H1 (cell line): Measurements from ENCODE around the gene LILRB3.

Experiments used
- CBX5 ChIP-seq: fragments of 300-800, 300-1000 bp; sonication (generic); IDR thresholded peaks from 2 replicates; pipeline ENCODE4 v1.7.1; 2016; ENCODE audit warnings: antibody characterized with exemption, low read length, low read depth
- CHD2 ChIP-seq: IDR thresholded peaks from 2 replicates; pipeline ENCODE4 v1.6.1; 2012; ENCODE audit warnings: low read length, improper control_type of control experiment
- CREB1 ChIP-seq: IDR thresholded peaks from 2 replicates; pipeline ENCODE4 v1.6.1; 2012; ENCODE audit warnings: inconsistent platforms
- CTCF ChIP-seq, 3 experiments: IDR thresholded peaks; 1 replicate in 2 of 3; 2 replicates in 1 of 3; pipeline versions ENCODE4 v1.5.1 to v1.6.1; 2011; ENCODE audit warnings: low read length in 3 of 3, mild to moderate bottlenecking in 3 of 3, inconsistent platforms in 2 of 3, low read depth in 1 of 3, moderate library complexity in 1 of 3; ENCODE audit not compliant: insufficient read depth in 1 of 3; ENCODE audit errors: control extremely low read depth in 1 of 3
- EZH2 ChIP-seq: fragments of 200-600 bp; sonication (generic); IDR thresholded peaks from 2 replicates; pipeline ENCODE4 v1.7.1; 2012; ENCODE audit warnings: low read depth, mild to moderate bottlenecking, moderate library complexity, low read length, inconsistent platforms; ENCODE audit not compliant: severe bottlenecking
- GTF2F1 ChIP-seq: IDR thresholded peaks from 2 replicates; pipeline ENCODE4 v1.6.1; 2012; ENCODE audit warnings: low read depth, low read length, improper control_type of control experiment, borderline replicate concordance
- HDAC6 ChIP-seq: IDR thresholded peaks from one replicate; pipeline ENCODE4 v1.7.1; 2012; ENCODE audit warnings: low read depth, mild to moderate bottlenecking, inconsistent platforms, low read length, moderate library complexity
- POLR2A ChIP-seq, 2 experiments: IDR thresholded peaks; 1 replicate in 1 of 2; 2 replicates in 1 of 2; pipeline ENCODE4 v1.6.1; 2011; ENCODE audit warnings: low read depth in 2 of 2, low read length in 2 of 2, mild to moderate bottlenecking in 2 of 2; ENCODE audit errors: control extremely low read depth in 1 of 2
- POLR2AphosphoS5 ChIP-seq: IDR thresholded peaks from 2 replicates; pipeline ENCODE4 v1.6.1; 2011; ENCODE audit warnings: low read depth, low read length
- RBBP5 ChIP-seq: IDR thresholded peaks from 2 replicates; pipeline ENCODE4 v1.7.1; 2012; ENCODE audit warnings: low read depth, mild to moderate bottlenecking, inconsistent platforms, low read length, moderate library complexity, borderline replicate concordance
- SAP30 ChIP-seq: fragments of 300-600 bp; sonication (generic); IDR thresholded peaks from 2 replicates; pipeline ENCODE4 v1.7.1; 2012; ENCODE audit warnings: low read length, moderate library complexity, mild to moderate bottlenecking, inconsistent platforms; ENCODE audit not compliant: insufficient read depth, insufficient replicate concordance
- TAF1 ChIP-seq: IDR thresholded peaks from 2 replicates; pipeline ENCODE4 v1.6.1; 2011; ENCODE audit warnings: mild to moderate bottlenecking, low read depth, low read length
- USF2 ChIP-seq: IDR thresholded peaks from 2 replicates; pipeline ENCODE4 v1.6.1; 2011; ENCODE audit warnings: low read length, improper control_type of control experiment
- YY1 ChIP-seq: IDR thresholded peaks from 2 replicates; pipeline ENCODE4 v1.6.1; 2011; ENCODE audit warnings: low read depth, mild to moderate bottlenecking, low read length

DNA sequence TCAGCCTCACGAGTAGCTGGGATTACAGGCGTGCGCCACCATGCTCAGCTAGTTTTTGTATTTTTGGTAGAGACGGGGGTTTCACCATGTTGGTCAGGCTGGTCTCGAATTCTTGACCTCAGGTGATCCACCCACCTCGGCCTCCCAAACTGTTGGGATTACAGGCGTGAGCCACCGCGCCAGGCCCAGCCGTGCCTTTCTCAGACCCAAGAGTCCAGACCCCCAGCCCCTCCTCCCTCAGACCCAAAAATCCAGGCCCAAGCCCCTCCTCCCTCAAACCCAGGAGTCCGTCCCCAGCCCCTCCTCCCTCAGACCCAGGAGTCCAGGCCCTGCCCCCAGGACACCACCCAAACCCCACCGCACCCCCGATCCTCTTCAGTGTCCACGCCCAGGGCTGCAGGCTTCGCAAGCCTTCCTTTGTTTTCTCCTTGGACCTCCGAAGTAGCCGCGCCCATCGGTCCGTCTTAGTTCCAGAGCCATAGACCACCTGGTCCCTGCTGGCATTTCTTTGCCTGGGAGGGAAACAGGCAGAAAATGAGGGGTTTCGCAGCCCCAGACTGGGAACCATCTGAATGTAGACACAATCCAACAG, 53.6 kb downstream of the LILRB3 start:
- TF ChIP-seq POLR2AphosphoS5, result no peak
- TF ChIP-seq CTCF (IDR thresholded peaks at IDR 0.05; ENCODE audit: control extremely low read depth in 1 of 3, insufficient read depth in 1 of 3, low read depth in 1 of 3, low read length in 3 of 3), result no peak
- no peak for TF ChIP-seq TAF1
- no peak for TF ChIP-seq EZH2
- no peak for TF ChIP-seq CHD2
- TF ChIP-seq SAP30, result no peak
- no peak for TF ChIP-seq POLR2A (IDR thresholded peaks at IDR 0.05; ENCODE audit: control extremely low read depth in 1 of 2, low read depth in 2 of 2, low read length in 2 of 2)
- no peak for TF ChIP-seq USF2
- no peak for TF ChIP-seq CREB1
- no peak for TF ChIP-seq CBX5
- TF ChIP-seq RBBP5, result no peak
- no peak for TF ChIP-seq YY1
- TF ChIP-seq HDAC6, result no peak
- TF ChIP-seq GTF2F1, result no peak
